ENCODE results near the gene SHISA2.

The SHISA2 gene

DNA sequence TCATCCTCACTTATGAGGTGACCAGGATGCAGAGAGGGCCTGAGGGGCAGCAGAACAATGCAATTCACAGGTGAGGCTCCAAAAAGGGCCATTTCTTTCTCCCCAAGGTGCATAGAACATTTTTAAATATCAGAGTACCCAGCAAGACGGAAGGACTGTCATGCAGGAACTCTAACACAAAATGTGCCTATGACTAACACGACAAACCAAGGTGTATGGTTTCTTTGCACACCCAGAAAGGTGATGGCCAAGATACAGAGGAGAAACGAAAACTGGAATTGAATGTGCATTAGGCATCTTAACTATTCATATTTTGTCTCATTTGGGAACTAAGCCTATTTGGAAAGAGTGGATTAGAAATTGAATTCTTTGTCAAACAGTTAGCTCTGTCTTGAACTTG lies 29.9 kb downstream of the SHISA2 start:
- no peak for DNase-seq (ENCODE audit: low read depth, low spot score)
- CTCF ChIA-PET = no interaction called here

DNA sequence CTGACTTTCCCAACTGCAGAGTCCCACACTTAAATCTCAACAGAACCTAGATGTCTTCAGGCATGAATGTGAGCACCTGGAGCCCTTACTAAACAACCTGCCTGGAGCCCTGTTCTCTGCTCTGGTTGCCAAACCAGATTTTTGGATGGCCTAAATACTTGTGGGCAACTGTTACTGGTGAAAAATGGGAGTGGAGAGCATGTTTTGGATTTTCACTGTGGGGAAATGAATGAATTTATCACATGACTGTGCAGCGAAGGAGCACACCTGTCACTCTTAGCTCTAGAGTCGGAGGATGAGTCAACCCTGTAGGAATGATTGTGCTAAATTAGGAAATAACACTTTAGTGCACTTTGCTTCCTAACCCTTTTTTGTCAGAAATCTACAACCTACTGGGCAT lies 30.3 kb downstream of the SHISA2 start:
- TF ChIP-seq, protein P1, sequence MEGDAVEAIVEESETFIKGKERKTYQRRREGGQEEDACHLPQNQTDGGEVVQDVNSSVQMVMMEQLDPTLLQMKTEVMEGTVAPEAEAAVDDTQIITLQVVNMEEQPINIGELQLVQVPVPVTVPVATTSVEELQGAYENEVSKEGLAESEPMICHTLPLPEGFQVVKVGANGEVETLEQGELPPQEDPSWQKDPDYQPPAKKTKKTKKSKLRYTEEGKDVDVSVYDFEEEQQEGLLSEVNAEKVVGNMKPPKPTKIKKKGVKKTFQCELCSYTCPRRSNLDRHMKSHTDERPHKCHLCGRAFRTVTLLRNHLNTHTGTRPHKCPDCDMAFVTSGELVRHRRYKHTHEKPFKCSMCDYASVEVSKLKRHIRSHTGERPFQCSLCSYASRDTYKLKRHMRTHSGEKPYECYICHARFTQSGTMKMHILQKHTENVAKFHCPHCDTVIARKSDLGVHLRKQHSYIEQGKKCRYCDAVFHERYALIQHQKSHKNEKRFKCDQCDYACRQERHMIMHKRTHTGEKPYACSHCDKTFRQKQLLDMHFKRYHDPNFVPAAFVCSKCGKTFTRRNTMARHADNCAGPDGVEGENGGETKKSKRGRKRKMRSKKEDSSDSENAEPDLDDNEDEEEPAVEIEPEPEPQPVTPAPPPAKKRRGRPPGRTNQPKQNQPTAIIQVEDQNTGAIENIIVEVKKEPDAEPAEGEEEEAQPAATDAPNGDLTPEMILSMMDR (IDR thresholded peaks at IDR 0.05; ENCODE audit: insufficient read depth, low read length, missing control alignments) = no peak
- H3K4me3 ChIP-seq (ENCODE audit: low read depth, low read length) = no peak overlapping the region
- CTCF ChIA-PET = no interaction called here
- no peak for DNase-seq (ENCODE audit: low read depth, low spot score)
- POLR2A ChIA-PET = interaction anchor here (0.6 kb wide), 1 partner anchor 306 kb away, joined by 3 read pairs; no protein-coding TSS in a partner anchor

More for the DNA sequence above, 29.9 kb downstream of the SHISA2 start:
- POLR2A ChIA-PET = no interaction called here
- H3K4me3 ChIP-seq (ENCODE audit: low read depth, low read length) = no peak overlapping the region
- TF ChIP-seq, protein P1 (IDR thresholded peaks at IDR 0.05; ENCODE audit: insufficient read depth, low read length, missing control alignments) = no peak

DNA sequence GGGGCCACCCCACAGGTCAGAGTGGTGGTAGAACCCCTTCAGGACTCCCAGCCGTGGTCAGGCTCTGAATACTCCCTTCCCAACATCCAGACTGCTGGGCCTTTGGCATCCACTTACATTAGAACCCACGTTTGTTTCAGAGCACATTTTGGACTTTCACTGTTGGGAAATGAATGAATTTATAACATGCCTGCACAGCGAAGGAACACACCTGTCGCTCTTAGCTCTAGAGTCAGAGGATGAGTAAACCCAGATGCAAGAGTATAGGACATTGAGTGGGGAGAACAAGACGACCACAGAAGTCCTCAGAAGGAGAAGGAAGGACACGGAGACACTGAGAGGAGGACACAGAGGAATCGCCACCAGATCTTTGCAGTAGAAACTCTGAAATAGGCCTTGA lies 30.9 kb downstream of the SHISA2 start:
- TF ChIP-seq, protein P1 (IDR thresholded peaks at IDR 0.05; ENCODE audit: insufficient read depth, low read length, missing control alignments) = no peak
- ChIA-PET POLR2A (interaction anchor here (0.6 kb wide), 1 partner anchor 307 kb away, joined by 3 read pairs; no protein-coding TSS in a partner anchor), CTCF (no interaction called here)
- no peak overlapping the region for H3K4me3 ChIP-seq (ENCODE audit: low read depth, low read length)
- no peak for DNase-seq (ENCODE audit: low read depth, low spot score)

DNA sequence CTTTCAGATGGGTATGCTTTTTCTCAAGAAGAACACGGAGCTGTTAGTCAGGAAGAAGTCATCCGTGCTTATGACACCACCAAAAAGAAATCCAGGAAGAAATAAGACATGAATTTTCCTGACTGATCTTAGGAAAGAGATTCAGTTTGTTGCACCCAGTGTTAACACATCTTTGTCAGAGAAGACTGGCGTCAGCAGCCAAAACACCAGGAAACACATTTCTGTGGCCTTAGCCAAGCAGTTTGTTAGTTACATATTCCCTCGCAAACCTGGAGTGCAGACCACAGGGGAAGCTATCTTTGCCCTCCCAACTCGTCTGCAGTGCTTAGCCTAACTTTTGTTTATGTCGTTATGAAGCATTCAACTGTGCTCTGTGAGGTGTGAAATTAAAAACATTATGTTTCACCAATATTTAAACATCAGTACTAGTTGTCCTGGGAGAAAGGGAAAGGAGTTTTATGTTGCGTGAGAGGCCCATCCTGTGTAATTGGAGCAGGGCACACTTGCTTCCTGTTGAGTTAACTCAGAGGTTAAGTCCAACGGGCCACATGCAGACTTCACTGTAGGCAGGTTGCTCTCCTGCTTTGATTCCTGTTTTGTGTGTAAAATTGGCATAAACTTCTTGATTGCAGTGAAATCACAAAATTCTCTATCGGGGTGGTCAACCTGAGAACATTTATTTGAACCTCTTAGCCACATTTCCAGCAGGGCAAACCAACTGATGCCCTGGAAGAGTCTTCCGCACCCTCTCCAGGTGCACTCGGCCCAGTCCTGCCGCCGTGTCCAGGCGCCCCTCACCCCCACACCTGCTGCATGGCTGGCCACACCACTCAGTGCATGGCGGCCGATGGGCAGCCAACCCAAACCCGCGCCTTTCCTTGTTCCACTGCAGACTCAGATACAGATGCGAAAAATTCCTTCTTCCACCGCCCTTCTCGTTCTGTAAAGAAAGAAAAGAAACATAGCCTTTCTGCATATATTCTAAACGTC lies 31.6 kb downstream of the SHISA2 start:
- ChIA-PET POLR2A (interaction anchor here (1.4 kb wide), 1 partner anchor 29 kb away, joined by 3 read pairs; no protein-coding TSS in a partner anchor), CTCF (no interaction called here)
- no peak overlapping the region for H3K4me3 ChIP-seq (ENCODE audit: low read depth, low read length)
- peak; percentile 80 for DNase-seq (ENCODE audit: low read depth, low spot score)
- TF ChIP-seq, protein P1 (IDR thresholded peaks at IDR 0.05; ENCODE audit: insufficient read depth, low read length, missing control alignments) = no peak

DNA sequence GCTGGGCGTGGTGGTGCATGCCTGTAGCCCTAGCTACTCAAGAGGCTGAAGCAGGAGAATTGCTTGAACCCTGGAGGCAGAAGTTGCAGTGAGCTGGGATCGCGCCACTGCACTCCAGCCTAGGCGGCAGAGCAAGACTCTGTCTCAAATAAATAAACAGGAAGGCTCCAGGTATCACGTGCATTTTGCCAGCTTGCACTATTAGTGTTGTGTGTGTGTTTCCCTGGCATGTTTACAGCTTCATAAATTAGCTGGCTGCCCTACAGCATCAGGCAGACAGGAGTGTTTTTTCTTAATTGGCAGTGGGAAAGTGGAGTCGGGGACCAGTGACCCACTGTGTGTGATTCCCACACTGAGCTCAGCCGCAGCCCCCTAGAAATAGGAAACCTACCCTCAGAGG lies 32.6 kb downstream of the SHISA2 start:
- CTCF ChIA-PET = interaction anchor here (0.6 kb wide), 1 partner anchor 739 kb away, joined by 3 read pairs; no protein-coding TSS in a partner anchor
- no peak for DNase-seq (ENCODE audit: low read depth, low spot score)
- POLR2A ChIA-PET = interaction anchor here (1.4 kb wide), 1 partner anchor 28 kb away, joined by 3 read pairs; no protein-coding TSS in a partner anchor
- H3K4me3 ChIP-seq (ENCODE audit: low read depth, low read length) = no peak overlapping the region
- TF ChIP-seq, protein P1 (IDR thresholded peaks at IDR 0.05; ENCODE audit: insufficient read depth, low read length, missing control alignments) = no peak

DNA sequence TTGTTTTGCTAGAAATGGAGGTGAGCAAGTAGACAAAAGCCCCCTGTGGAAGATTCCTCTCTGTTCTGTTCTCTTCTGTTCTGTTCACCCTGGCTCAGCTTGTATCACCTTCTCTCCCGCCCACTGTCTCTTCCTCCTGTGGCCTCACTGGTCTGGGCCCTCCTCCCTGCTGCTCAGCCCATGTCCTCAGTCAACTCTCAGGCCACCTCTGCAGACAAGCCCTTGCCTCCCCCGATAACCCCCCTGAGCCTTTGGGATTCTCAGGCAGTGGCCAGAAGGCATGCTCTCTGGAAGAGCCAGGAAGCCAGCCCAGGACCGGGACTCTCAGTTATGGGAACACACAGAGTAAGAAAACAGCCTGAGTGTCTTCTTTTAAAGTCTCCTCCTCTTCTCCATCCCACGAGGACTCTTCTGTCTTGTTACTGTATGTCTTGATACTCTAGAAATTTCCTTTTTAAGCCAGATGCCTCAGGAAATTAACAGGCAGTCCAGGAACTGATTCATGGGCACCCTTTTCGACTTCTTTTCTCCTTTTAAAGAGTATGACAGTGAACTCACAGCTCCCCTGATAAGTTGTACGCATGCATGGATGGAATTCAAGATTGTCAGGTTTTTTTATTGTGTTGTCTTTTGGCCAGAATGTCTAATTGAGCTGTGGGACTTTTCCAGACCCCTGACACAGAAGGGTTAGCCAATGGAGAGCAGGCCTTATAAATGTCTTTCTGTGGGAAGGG lies 33.7 kb downstream of the SHISA2 start:
- DNase-seq (ENCODE audit: low read depth, low spot score) = no peak
- POLR2A ChIA-PET = no interaction called here
- CTCF ChIA-PET = no interaction called here
- H3K4me3 ChIP-seq (ENCODE audit: low read depth, low read length) = no peak overlapping the region
- TF ChIP-seq, protein P1 (IDR thresholded peaks at IDR 0.05; ENCODE audit: insufficient read depth, low read length, missing control alignments) = no peak
